NAMALWA (cell line): ENCODE measurements around the gene BTBD19.
A peak's percentile ranks its signal among the peaks of the same experiment; 100 is the strongest.
"Not testable (repeated sequence)": the region's sequence is repeated elsewhere in the genome, so short reads cannot be mapped to it uniquely, and the experiment has no call there.

Experiments used
- DNase-seq: peaks from one replicate; pipeline ENCODE4 v3.0.0-alpha.2; 2015; ENCODE audit warnings: low spot score

The BTBD19 gene

GRCh38 chr1:44828003-44828651 lies 19.8 kb downstream of the BTBD19 start:
- no peak for DNase-seq

- DNase-seq, result no peak
Measured at GRCh38 chr1:44828841-44829440, 20.6 kb downstream of the BTBD19 start.

- DNase-seq, result no peak
Measured at GRCh38 chr1:44829506-44830384, 21.4 kb downstream of the BTBD19 start.

GRCh38 chr1:44830900-44831304 lies 22.6 kb downstream of the BTBD19 start:
- DNase-seq, result peak; percentile 48

- DNase-seq, result no peak
Measured at GRCh38 chr1:44831516-44831915, 23.2 kb downstream of the BTBD19 start.

GRCh38 chr1:44832056-44832705 lies 23.9 kb downstream of the BTBD19 start:
- DNase-seq, result no peak

GRCh38 chr1:44834328-44834727 lies 26.0 kb downstream of the BTBD19 start:
- no peak for DNase-seq

- DNase-seq, result peak; percentile 89
Measured at GRCh38 chr1:44835738-44836675, 27.7 kb downstream of the BTBD19 start.

- not testable (repeated sequence) for DNase-seq
Measured at GRCh38 chr1:44838294-44838693, 30.0 kb downstream of the BTBD19 start.

GRCh38 chr1:44839576-44839975 lies 31.3 kb downstream of the BTBD19 start:
- DNase-seq, result no peak

- DNase-seq, result no peak
Measured at GRCh38 chr1:44842486-44842861, 34.2 kb downstream of the BTBD19 start.

GRCh38 chr1:44842862-44843655 lies 34.7 kb downstream of the BTBD19 start, which contains the start of gene PTCH2:
Gene PTCH2, minus strand, starts transcription at chr1:44843253. Its CDS starts 321 bp downstream, at chr1:44842932.
- DNase-seq, result no peak

GRCh38 chr1:44846985-44847384 lies 38.7 kb downstream of the BTBD19 start:
- no peak for DNase-seq

- DNase-seq, result no peak
Measured at GRCh38 chr1:44847845-44848244, 39.5 kb downstream of the BTBD19 start.

- no peak for DNase-seq
Measured at GRCh38 chr1:44848456-44849181, 40.3 kb downstream of the BTBD19 start.

GRCh38 chr1:44849575-44850132 lies 41.3 kb downstream of the BTBD19 start:
- DNase-seq, result no peak

- no peak for DNase-seq
Measured at GRCh38 chr1:44851308-44851707, 43.0 kb downstream of the BTBD19 start.

GRCh38 chr1:44853201-44853600 lies 44.9 kb downstream of the BTBD19 start:
- DNase-seq, result no peak

GRCh38 chr1:44854970-44855369 lies 46.6 kb downstream of the BTBD19 start:
- DNase-seq, result no peak
